ENCODE results near the gene MYBPHL.
"Not testable (repeated sequence)": the region's sequence is repeated elsewhere in the genome, so short reads cannot be mapped to it uniquely, and the experiment has no call there.

Gene MYBPHL

GRCh38 chr1:109305991-109306390 is 820 bp downstream of the MYBPHL start:
- DNase-seq = peak in 1 of 3 experiments; percentile 17

GRCh38 chr1:109304226-109304920 is 2.4 kb downstream of the MYBPHL start:
- DNase-seq = no peak

GRCh38 chr1:109301874-109302273 is 4.9 kb downstream of the MYBPHL start:
- DNase-seq = no peak

- DNase-seq = no peak
Measured at GRCh38 chr1:109300650-109301151, 6.1 kb downstream of the MYBPHL start.

GRCh38 chr1:109299558-109300343 is 7.1 kb downstream of the MYBPHL start:
- no peak for DNase-seq

GRCh38 chr1:109298666-109299557 is 7.9 kb downstream of the MYBPHL start:
- DNase-seq = no peak

GRCh38 chr1:109296782-109297181 is 10.0 kb downstream of the MYBPHL start:
- no peak for DNase-seq

- DNase-seq = no peak
Measured at GRCh38 chr1:109295712-109296415, 10.9 kb downstream of the MYBPHL start.

GRCh38 chr1:109294481-109294880 is 12.3 kb downstream of the MYBPHL start:
- no peak for DNase-seq

GRCh38 chr1:109293026-109293425 is 13.8 kb downstream of the MYBPHL start:
- no peak for DNase-seq

GRCh38 chr1:109292364-109292763 is 14.4 kb downstream of the MYBPHL start:
- no peak for DNase-seq

- DNase-seq = no peak
Measured at GRCh38 chr1:109290998-109291397, 15.8 kb downstream of the MYBPHL start.

GRCh38 chr1:109290137-109290536 is 16.7 kb downstream of the MYBPHL start:
- DNase-seq = no peak

GRCh38 chr1:109286762-109287161 is 20.0 kb downstream of the MYBPHL start:
- DNase-seq = not testable (repeated sequence)

GRCh38 chr1:109283748-109284600 is 22.8 kb downstream of the MYBPHL start:
- no peak for DNase-seq

GRCh38 chr1:109282952-109283747 is 23.7 kb downstream of the MYBPHL start, which contains the start of gene PSRC1:
Gene PSRC1 (minus strand): TSS chr1:109283145.
- DNase-seq = peak; percentile 96 to 98 (median 98)

GRCh38 chr1:109282497-109282951 is 24.3 kb downstream of the MYBPHL start:
- no peak for DNase-seq

GRCh38 chr1:109281680-109282496 is 24.9 kb downstream of the MYBPHL start:
- DNase-seq = no peak

GRCh38 chr1:109280862-109281261 is 25.9 kb downstream of the MYBPHL start:
- DNase-seq = no peak
